Mesenchymal stem cell (in vitro differentiated cells and primary cell): Measurements from ENCODE around the gene NOTCH2.

Experiments
- DNase-seq: peaks from one replicate; pipeline ENCODE4 v3.0.0-alpha.2; 2013
- H2AFZ ChIP-seq: one replicate; pipeline ENCODE4 v1.6.1; 2013; ENCODE audit warnings: low read depth, mild to moderate bottlenecking, control low read depth, inconsistent platforms, low read length, moderate library complexity
- H2AK5ac ChIP-seq: 2 replicates; pipeline ENCODE4 v1.6.1; 2013; ENCODE audit warnings: low read length, moderate library complexity, mild to moderate bottlenecking, inconsistent platforms; ENCODE audit not compliant: severe bottlenecking
- H2BK120ac ChIP-seq: one replicate; pipeline ENCODE4 v1.6.1; 2013; ENCODE audit warnings: low read depth, mild to moderate bottlenecking, inconsistent platforms, low read length, moderate library complexity
- H2BK12ac ChIP-seq, 2 experiments: one replicate each; pipeline ENCODE4 v1.6.1; 2013; ENCODE audit warnings: inconsistent platforms in 2 of 2, low read length in 2 of 2, mild to moderate bottlenecking in 2 of 2, moderate library complexity in 2 of 2, control low read depth in 1 of 2
- H2BK15ac ChIP-seq: one replicate; pipeline ENCODE4 v1.6.1; 2013; ENCODE audit warnings: mild to moderate bottlenecking, low read depth, inconsistent platforms; ENCODE audit not compliant: poor library complexity, severe bottlenecking
- H2BK5ac ChIP-seq: 2 replicates; pipeline ENCODE4 v1.6.1; 2013; ENCODE audit warnings: low read depth, mild to moderate bottlenecking, low read length, control low read depth, inconsistent platforms; ENCODE audit not compliant: poor library complexity, severe bottlenecking
- H3K14ac ChIP-seq, 2 experiments: one replicate each; pipeline ENCODE4 v1.6.1; 2013; ENCODE audit warnings: inconsistent platforms in 2 of 2, low read length in 2 of 2, control low read depth in 1 of 2, mild to moderate bottlenecking in 1 of 2, moderate library complexity in 1 of 2
- H3K18ac ChIP-seq, 2 experiments: one replicate each; pipeline ENCODE4 v1.6.1; 2013; ENCODE audit warnings: inconsistent platforms in 2 of 2, low read length in 2 of 2, control low read depth in 1 of 2, low read depth in 1 of 2, mild to moderate bottlenecking in 1 of 2
- H3K23ac ChIP-seq, 2 experiments: one replicate each; pipeline ENCODE4 v1.6.1; 2013; ENCODE audit warnings: inconsistent platforms in 2 of 2, low read length in 2 of 2, mild to moderate bottlenecking in 2 of 2, moderate library complexity in 2 of 2, control low read depth in 1 of 2
- H3K27ac ChIP-seq: 2 replicates; pipeline ENCODE4 v1.5.1; 2013; ENCODE audit warnings: mild to moderate bottlenecking, moderate library complexity, low read length, control low read depth, inconsistent platforms; ENCODE audit not compliant: poor library complexity, severe bottlenecking
- H3K27me3 ChIP-seq, 2 experiments: 2 replicates each; pipeline versions ENCODE4 v1.6.1 to v1.7.0; 2013; ENCODE audit warnings: low read length in 2 of 2, mild to moderate bottlenecking in 2 of 2, moderate library complexity in 2 of 2, control low read depth in 1 of 2, inconsistent platforms in 1 of 2; ENCODE audit not compliant: control insufficient read depth in 1 of 2, insufficient read depth in 1 of 2
- H3K36me3 ChIP-seq, 2 experiments: 2 replicates each; pipeline versions ENCODE4 v1.6.1 to v1.7.0; 2013; ENCODE audit warnings: low read length in 2 of 2, control low read depth in 1 of 2, inconsistent platforms in 1 of 2, low read depth in 1 of 2, mild to moderate bottlenecking in 1 of 2; ENCODE audit not compliant: insufficient read depth in 2 of 2, control insufficient read depth in 1 of 2
- H3K4ac ChIP-seq, 2 experiments: one replicate each; pipeline ENCODE4 v1.6.1; 2013; ENCODE audit warnings: inconsistent platforms in 2 of 2, low read length in 2 of 2, mild to moderate bottlenecking in 2 of 2, moderate library complexity in 2 of 2, control low read depth in 1 of 2, low read depth in 1 of 2
- H3K4me1 ChIP-seq: 2 replicates; pipeline ENCODE4 v1.6.1; 2013; ENCODE audit warnings: low read depth, low read length, control low read depth; ENCODE audit not compliant: control insufficient read depth, insufficient read depth
- H3K4me2 ChIP-seq: 2 replicates; pipeline ENCODE4 v1.6.1; 2013; ENCODE audit warnings: low read length, mild to moderate bottlenecking, inconsistent platforms; ENCODE audit not compliant: poor library complexity, severe bottlenecking
- H3K4me3 ChIP-seq, 2 experiments: 2 replicates each; pipeline versions ENCODE4 v1.5.1 to v1.7.0; 2013; ENCODE audit warnings: low read length in 2 of 2, mild to moderate bottlenecking in 2 of 2, control low read depth in 1 of 2, low read depth in 1 of 2; ENCODE audit not compliant: insufficient read depth in 1 of 2
- H3K79me1 ChIP-seq: replicated peaks from 2 replicates; pipeline ENCODE4 v1.6.1; 2013; ENCODE audit warnings: mild to moderate bottlenecking, control low read depth, low read length, inconsistent platforms; ENCODE audit not compliant: poor library complexity, severe bottlenecking
- H3K9ac ChIP-seq: 2 replicates; pipeline ENCODE4 v1.7.0; 2013; ENCODE audit warnings: mild to moderate bottlenecking, low read length, moderate library complexity
- H3K9me3 ChIP-seq: 2 replicates; pipeline ENCODE4 v1.7.0; 2013; ENCODE audit warnings: mild to moderate bottlenecking, low read length; ENCODE audit not compliant: control insufficient read depth
- H4K8ac ChIP-seq: one replicate; pipeline ENCODE4 v1.6.1; 2013; ENCODE audit warnings: inconsistent platforms, mild to moderate bottlenecking, low read length, moderate library complexity
- H4K91ac ChIP-seq: one replicate; pipeline ENCODE4 v1.6.1; 2013; ENCODE audit warnings: mild to moderate bottlenecking, low read length, inconsistent platforms
- WGBS: methylation state at CpG from one replicate; pipeline ENCODE4 v1.1.7; 2013; ENCODE audit warnings: mixed read lengths; 5-methylcytosine and 5-hydroxymethylcytosine counted together

Gene NOTCH2

DNA sequence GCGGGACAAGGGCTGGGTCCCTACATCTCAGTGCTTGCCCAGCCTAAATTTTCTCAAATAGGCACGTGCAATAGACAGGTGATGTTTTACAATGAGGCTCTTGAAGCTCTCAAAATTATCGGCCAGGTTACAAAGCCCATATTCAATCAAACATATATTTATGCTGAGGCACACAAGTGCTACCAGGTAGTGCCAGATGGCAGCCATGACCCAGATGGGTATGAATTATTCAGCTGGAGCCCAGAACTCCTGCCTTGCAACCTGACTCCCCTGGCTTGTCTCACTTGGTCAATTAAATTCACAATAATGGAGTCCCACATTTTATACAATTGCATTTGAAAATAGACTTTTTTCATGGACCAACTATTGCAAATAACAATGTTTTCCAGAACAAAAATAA, 160.8 kb downstream of the NOTCH2 start:
- H2BK5ac ChIP-seq, result no peak overlapping the region
- peaks cover 4% of the 10 kb centered on the region for H3K9me3 ChIP-seq
- no peak overlapping the region for H3K18ac ChIP-seq
- peaks cover 4% of the 10 kb centered on the region for H3K79me1 ChIP-seq
- no peak overlapping the region for H2AK5ac ChIP-seq
- no peak overlapping the region for H4K91ac ChIP-seq
- no peak overlapping the region for H3K4ac ChIP-seq
- peaks cover 3% of the 10 kb centered on the region for H3K4me1 ChIP-seq
- no peak for DNase-seq
- H2BK12ac ChIP-seq, result no peak overlapping the region
- H2AFZ ChIP-seq, result no peak overlapping the region
- H3K9ac ChIP-seq, result no peak overlapping the region
- no peak overlapping the region for H3K14ac ChIP-seq
- H2BK15ac ChIP-seq, result no peak overlapping the region
- H2BK120ac ChIP-seq, result no peak overlapping the region
- no peak overlapping the region for H3K4me2 ChIP-seq
- H3K4me3 ChIP-seq, result no peak overlapping the region
- H3K27me3 ChIP-seq, result no peaks in the 10 kb centered on the region
- no peak overlapping the region for H3K23ac ChIP-seq
- H3K27ac ChIP-seq, result no peak overlapping the region
- H4K8ac ChIP-seq, result no peak overlapping the region
- peaks cover 0 to 51% of the 10 kb centered on the region in 2 experiments for H3K36me3 ChIP-seq
- WGBS, result 96% methylated on average over 3 of the region's 3 CpGs

DNA sequence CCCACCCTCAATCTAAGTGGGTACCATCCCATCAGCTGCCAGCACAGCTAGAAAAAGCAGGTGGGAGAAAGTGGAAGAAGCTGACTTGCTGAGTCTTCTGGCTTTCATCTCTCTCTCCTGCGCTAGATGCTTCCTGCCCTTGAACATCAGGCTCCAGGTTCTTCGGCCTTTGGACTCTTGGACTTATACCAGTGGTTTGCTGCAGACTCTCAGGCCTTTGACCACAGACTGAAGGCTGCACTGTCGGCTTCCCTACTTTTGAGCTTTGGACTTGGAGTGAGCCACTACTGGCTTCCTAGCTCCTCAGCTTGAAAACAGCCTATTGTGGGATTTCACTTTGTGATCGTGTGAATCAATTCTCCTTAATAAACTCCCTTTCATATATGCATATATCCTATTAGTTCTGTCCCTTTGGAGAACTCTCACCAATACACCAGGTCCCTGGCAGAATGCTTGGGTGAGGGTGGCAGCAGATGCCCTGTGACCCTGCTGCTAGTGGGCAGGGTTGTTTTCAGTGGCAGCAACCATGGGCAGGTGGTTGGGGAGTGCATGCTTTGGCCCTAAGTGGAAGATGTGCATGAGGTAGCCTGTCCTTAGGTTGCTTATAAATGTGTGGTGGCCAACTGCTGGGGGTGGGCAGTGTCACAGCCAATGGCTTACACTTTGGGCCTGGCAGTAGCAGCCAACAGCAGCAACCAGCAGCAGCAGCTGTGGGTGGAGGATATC, 162.4 kb downstream of the NOTCH2 start:
- Histone ChIP-seq H2BK12ac (no peak overlapping the region), H3K23ac (no peak overlapping the region), H3K4ac (no peak overlapping the region), H3K9ac (no peak overlapping the region), H3K18ac (no peak overlapping the region), H3K9me3 (peaks cover 4% of the 10 kb centered on the region), H2BK120ac (no peak overlapping the region), H2AFZ (no peak overlapping the region), H3K4me1 (peaks cover 3% of the 10 kb centered on the region), H4K91ac (no peak overlapping the region), H3K27me3 (no peaks in the 10 kb centered on the region), H3K14ac (no peak overlapping the region), H2AK5ac (no peak overlapping the region), H2BK15ac (no peak overlapping the region), H3K79me1 (no peaks in the 10 kb centered on the region), H3K27ac (no peak overlapping the region), H3K36me3 (peaks cover 0 to 35% of the 10 kb centered on the region in 2 experiments), H4K8ac (no peak overlapping the region), H2BK5ac (no peak overlapping the region), H3K4me3 (no peak overlapping the region), H3K4me2 (no peak overlapping the region)
- 96% methylated on average over 4 of the region's 4 CpGs for WGBS
- no peak for DNase-seq

DNA sequence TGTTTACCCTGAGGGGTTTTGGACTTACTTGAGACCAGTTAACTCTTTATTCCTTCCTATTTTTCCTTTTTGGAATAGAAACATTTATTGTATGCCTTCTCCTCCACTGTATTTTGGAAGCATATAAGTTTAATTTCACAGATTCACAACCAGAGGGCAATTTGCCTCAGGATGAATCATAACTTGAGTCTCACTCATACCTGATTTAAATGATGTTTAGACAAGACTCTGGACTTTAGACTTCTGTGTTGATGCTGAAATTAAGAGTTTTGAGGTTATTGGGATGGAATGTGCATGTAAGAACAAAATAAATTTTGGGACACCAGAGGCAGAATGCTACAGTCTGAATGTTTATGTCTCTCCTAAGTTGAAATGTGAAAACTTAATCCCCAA, 166.0 kb downstream of the NOTCH2 start:
- no peak overlapping the region for H3K4me3 ChIP-seq
- H3K36me3 ChIP-seq, result peaks cover 0 to 8% of the 10 kb centered on the region in 2 experiments
- H3K14ac ChIP-seq, result no peak overlapping the region
- H3K27ac ChIP-seq, result no peak overlapping the region
- no peak overlapping the region for H2BK5ac ChIP-seq
- no peaks in the 10 kb centered on the region for H3K79me1 ChIP-seq
- H3K4me1 ChIP-seq, result no peaks in the 10 kb centered on the region
- H2BK12ac ChIP-seq, result no peak overlapping the region
- no peak overlapping the region for H4K91ac ChIP-seq
- no peak overlapping the region for H3K18ac ChIP-seq
- no peak overlapping the region for H2AFZ ChIP-seq
- no peak overlapping the region for H2BK120ac ChIP-seq
- H2BK15ac ChIP-seq, result no peak overlapping the region
- H2AK5ac ChIP-seq, result no peak overlapping the region
- H3K27me3 ChIP-seq, result no peaks in the 10 kb centered on the region
- peaks cover 4% of the 10 kb centered on the region for H3K9me3 ChIP-seq
- H3K9ac ChIP-seq, result no peak overlapping the region
- no peak overlapping the region for H4K8ac ChIP-seq
- H3K23ac ChIP-seq, result no peak overlapping the region
- H3K4me2 ChIP-seq, result no peak overlapping the region
- no peak for DNase-seq
- no peak overlapping the region for H3K4ac ChIP-seq

DNA sequence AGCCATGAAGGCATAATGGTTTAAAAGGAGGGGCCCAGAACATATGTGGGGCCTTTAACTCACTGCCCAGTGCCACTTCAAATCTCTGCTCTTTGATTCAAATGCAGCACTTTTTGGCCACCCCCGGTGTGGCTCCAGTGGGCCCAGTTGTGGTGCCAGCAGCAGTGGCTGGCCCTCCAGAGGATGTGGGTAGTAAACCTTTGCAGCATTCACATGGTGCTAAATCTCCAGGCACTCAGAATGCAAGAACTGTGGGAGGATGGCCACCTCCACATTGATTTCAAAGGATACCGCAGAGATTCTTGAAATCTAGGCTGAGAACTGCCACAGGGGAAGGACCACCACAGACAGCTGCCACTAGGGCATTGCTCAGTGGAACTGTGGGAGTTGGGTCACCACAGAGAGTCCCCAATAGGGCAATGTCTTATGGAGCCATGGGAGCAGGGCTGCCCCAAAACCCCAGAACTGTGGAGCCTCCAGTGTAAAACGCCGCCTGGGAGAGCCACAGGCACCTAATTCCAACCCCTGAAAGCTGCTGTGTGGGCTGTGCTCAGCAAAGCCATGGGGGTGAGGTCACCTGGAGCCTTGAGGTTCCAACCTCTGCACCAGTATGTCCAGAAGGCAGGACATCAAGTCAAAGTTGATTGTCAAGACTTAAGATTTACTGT, 166.6 kb downstream of the NOTCH2 start:
- Histone ChIP-seq H3K27ac (no peak overlapping the region), H2BK5ac (no peak overlapping the region), H3K4me2 (no peak overlapping the region), H3K27me3 (no peaks in the 10 kb centered on the region), H2AFZ (no peak overlapping the region), H3K23ac (no peak overlapping the region), H4K8ac (no peak overlapping the region), H3K4ac (no peak overlapping the region), H3K9ac (no peak overlapping the region), H3K79me1 (no peaks in the 10 kb centered on the region), H3K14ac (no peak overlapping the region), H3K4me1 (no peaks in the 10 kb centered on the region), H2BK15ac (no peak overlapping the region), H2BK12ac (no peak overlapping the region), H3K36me3 (peaks cover 0 to 4% of the 10 kb centered on the region in 2 experiments), H3K18ac (no peak overlapping the region), H2AK5ac (no peak overlapping the region), H4K91ac (no peak overlapping the region), H2BK120ac (no peak overlapping the region), H3K9me3 (peaks cover 4% of the 10 kb centered on the region), H3K4me3 (no peak overlapping the region)
- 93% methylated on average over 4 of the region's 4 CpGs for WGBS
- no peak for DNase-seq
